GM10248 (cell line): ENCODE measurements around the gene DUSP18.
"Not testable (repeated sequence)": the region's sequence is repeated elsewhere in the genome, so short reads cannot be mapped to it uniquely, and the experiment has no call there.

Source experiments
- CTCF ChIA-PET: fragments of 300-600 bp; sonication (Branson Sonifier 250); formaldehyde crosslinking; extraction: SDS; loops from one replicate; lab custom pipeline; 2021; ENCODE audit warnings: antibody characterized with exemption; lab: Yijun Ruan, JAX
- POLR2A ChIA-PET: fragments of 350-650 bp; sonication (Branson Sonifier 250); formaldehyde crosslinking; extraction: SDS; loops from one replicate; lab custom pipeline; 2020; ENCODE audit warnings: antibody characterized with exemption; lab: Yijun Ruan, JAX
- DNase-seq: peaks from one replicate; pipeline ENCODE4 v3.0.0; 2012; ENCODE audit errors: extremely low spot score
- TF ChIP-seq, protein P1 (sequence below): IDR thresholded peaks from 2 replicates; pipeline ENCODE4 v1.5.1; 2012; ENCODE audit warnings: mild to moderate bottlenecking, low read depth; ENCODE audit errors: extremely low read depth, missing control alignments, control extremely low read depth

DUSP18 gene

GRCh38 chr22:30627471-30627870, 40.2 kb downstream of the DUSP18 start:
- ChIA-PET POLR2A (no interaction called here), CTCF (interaction anchor here (1.4 to 1.7 kb wide), 3 partner anchors 18 to 645 kb away, joined by 3 to 8 read pairs (median 3); no protein-coding TSS in a partner anchor)
- TF ChIP-seq, protein P1, sequence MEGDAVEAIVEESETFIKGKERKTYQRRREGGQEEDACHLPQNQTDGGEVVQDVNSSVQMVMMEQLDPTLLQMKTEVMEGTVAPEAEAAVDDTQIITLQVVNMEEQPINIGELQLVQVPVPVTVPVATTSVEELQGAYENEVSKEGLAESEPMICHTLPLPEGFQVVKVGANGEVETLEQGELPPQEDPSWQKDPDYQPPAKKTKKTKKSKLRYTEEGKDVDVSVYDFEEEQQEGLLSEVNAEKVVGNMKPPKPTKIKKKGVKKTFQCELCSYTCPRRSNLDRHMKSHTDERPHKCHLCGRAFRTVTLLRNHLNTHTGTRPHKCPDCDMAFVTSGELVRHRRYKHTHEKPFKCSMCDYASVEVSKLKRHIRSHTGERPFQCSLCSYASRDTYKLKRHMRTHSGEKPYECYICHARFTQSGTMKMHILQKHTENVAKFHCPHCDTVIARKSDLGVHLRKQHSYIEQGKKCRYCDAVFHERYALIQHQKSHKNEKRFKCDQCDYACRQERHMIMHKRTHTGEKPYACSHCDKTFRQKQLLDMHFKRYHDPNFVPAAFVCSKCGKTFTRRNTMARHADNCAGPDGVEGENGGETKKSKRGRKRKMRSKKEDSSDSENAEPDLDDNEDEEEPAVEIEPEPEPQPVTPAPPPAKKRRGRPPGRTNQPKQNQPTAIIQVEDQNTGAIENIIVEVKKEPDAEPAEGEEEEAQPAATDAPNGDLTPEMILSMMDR = no peak
- no peak for DNase-seq

DNA sequence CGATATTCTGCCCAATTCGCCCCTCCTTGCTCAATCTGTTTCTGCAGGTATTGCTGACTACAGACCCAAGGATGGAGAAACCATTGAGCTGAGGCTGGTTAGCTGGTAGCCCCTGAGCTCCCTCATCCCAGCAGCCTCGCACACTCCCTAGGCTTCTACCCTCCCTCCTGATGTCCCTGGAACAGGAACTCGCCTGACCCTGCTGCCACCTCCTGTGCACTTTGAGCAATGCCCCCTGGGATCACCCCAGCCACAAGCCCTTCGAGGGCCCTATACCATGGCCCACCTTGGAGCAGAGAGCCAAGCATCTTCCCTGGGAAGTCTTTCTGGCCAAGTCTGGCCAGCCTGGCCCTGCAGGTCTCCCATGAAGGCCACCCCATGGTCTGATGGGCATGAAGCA, 41.3 kb downstream of the DUSP18 start:
- DNase-seq = no peak
- CTCF ChIA-PET = interaction anchor here (1.4 to 3.1 kb wide), 4 partner anchors 8 to 646 kb away, joined by 3 to 31 read pairs (median 7); partner anchors contain the start of gene SLC35E4
- POLR2A ChIA-PET = no interaction called here
- TF ChIP-seq, protein P1 = peak; percentile 13

DNA sequence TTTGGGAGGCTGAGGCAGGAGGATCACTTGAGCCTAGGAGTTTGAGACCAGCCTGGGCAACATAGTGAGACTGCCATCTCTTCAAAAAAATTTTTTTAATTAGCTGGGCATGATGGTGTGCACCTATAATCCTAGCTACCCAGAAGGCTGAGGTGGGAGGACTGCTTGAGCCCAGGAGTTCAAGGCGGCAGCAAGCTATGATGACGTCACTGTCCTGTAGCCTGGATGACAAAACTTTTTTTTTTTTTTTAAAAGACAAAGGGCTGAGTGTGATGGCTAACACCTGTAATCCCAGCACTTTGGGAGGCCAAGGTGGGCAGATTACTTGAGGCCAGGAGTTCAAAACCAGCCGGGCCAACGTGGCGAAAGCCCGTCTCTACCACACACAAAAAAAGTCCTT, 47.8 kb downstream of the DUSP18 start:
- DNase-seq = not testable (repeated sequence)

DNA sequence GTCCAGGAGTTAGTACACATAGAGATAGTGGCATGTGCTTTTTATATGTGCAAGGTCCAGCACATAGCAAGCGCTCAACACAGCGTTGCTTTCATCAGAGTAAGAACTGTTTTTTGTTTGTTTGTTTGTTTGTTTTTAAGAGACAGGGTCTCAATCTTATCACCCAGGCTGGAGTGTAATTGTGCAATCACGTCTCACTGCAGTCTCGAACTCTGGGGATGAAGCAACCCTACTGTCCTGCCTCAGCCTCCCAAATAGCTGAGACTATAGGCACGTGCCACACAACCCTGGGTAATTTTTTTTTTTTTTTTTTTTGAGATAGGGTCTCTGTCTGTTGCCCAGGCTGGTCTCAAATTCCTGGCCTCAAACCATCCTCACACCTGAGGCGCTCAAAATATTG, 49.9 kb downstream of the DUSP18 start:
- TF ChIP-seq, protein P1 = no peak
- ChIA-PET CTCF (interaction anchor here (3.4 to 6.3 kb wide), 2 partner anchors 11 to 16 kb away, joined by 22 to 34 read pairs; partner anchors contain the start of genes SLC35E4 and TCN2), POLR2A (no interaction called here)
- no peak for DNase-seq

More for the DNA sequence above, 47.8 kb downstream of the DUSP18 start:
- POLR2A ChIA-PET = not testable (repeated sequence)
- CTCF ChIA-PET = interaction anchor here (0.9 to 3.4 kb wide), 6 partner anchors 9 to 300 kb away, joined by 3 to 22 read pairs (median 3); partner anchors contain the start of gene TCN2

DNA sequence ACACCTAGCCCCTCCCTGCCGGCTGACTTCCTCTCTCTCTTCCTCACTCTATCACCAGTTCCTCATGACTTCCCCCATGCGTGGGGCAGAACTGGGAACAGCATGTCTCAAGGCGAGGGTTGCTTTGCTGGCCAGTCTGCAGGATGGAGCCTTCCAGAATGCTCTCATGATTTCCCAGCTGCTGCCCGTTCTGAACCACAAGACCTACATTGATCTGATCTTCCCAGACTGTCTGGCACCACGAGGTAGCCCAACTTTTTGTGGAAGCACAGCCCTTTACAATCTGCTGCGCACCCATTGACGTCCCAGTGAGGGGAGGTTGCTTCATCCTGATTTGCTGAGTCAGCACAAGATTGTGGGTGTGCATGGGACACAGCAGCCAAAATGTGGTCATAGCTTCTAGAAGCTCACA, 52.1 kb downstream of the DUSP18 start:
- TF ChIP-seq, protein P1 = no peak
- DNase-seq = no peak
- POLR2A ChIA-PET = no interaction called here
- CTCF ChIA-PET = interaction anchor here (6.3 kb wide), 1 partner anchor 19 kb away, joined by 34 read pairs; the partner anchor contains the start of gene SLC35E4

GRCh38 chr22:30614879-30615278, 52.8 kb downstream of the DUSP18 start:
- TF ChIP-seq, protein P1 = no peak
- ChIA-PET POLR2A (no interaction called here), CTCF (interaction anchor here (6.3 kb wide), 1 partner anchor 19 kb away, joined by 34 read pairs; the partner anchor contains the start of gene SLC35E4)
- no peak for DNase-seq

DNA sequence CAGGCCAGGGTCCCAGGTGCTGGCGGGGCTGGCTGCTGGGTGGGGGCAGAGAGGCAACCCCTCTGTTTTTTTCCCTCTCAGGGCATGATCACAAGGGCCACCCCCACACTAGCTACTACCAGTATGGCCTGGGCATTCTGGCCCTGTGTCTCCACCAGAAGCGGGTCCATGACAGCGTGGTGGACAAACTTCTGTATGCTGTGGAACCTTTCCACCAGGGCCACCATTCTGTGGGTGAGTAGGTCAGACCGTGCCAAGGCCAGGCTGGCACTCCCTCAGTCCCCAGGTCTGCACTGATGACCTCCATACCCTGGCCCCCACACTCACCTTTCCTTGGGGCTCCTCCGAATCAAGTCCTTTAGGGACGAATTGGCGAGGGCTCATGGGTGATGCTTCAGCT, 53.4 kb downstream of the DUSP18 start:
- TF ChIP-seq, protein P1 = no peak
- ChIA-PET CTCF (interaction anchor here (6.3 kb wide), 1 partner anchor 20 kb away, joined by 34 read pairs; the partner anchor contains the start of gene SLC35E4), POLR2A (no interaction called here)
- DNase-seq = no peak
